Measurements from ENCODE around the gene NPHP4. TPM values are rescaled to one million over a fixed set of nuclear protein-coding genes. Genes with fewer than 3 reads are reported as not detected.

Gene NPHP4
- polyA plus RNA-seq, 2 of the 4 experiments (the other 2 are of a cell fraction): 2.9 to 5.1 TPM

GRCh38 chr1:5949085-5949760, 43.0 kb downstream of the NPHP4 start (continued):
- TF ChIP-seq PBX3 (IDR thresholded peaks at IDR 0.05) (no peak), ZNF302 (CRISPR knock-in tag; IDR thresholded peaks at IDR 0.05) (no peak)

GRCh38 chr1:5948681-5949005, 43.6 kb downstream of the NPHP4 start:
- Histone ChIP-seq H3K4me1 (no peaks in the 10 kb centered on the region), H3K9me3 (no peaks in the 10 kb centered on the region), H3K4me3 (no peak overlapping the region), H3K4me2 (no peak overlapping the region), H3K27ac (no peak overlapping the region)
- 87% methylated on average over 2 of the region's 4 CpGs for WGBS (ENCODE audit: missing lambda C conversion rate)
- TF ChIP-seq FOSB (CRISPR knock-in tag; IDR thresholded peaks at IDR 0.05) (no peak), CBX8 (IDR thresholded peaks at IDR 0.05) (no peak), ZC3H11A (IDR thresholded peaks at IDR 0.05) (no peak), TFCP2L1 (CRISPR knock-in tag; IDR thresholded peaks at IDR 0.05) (no peak), NPAS2 (CRISPR knock-in tag; IDR thresholded peaks at IDR 0.05; ENCODE audit: borderline replicate concordance) (no peak), CHD2 (IDR thresholded peaks at IDR 0.05; ENCODE audit: low read length, partially characterized antibody) (no peak), ELK1 (IDR thresholded peaks at IDR 0.05; ENCODE audit: low read depth, low read length) (no peak), POLR2A (IDR thresholded peaks at IDR 0.05; ENCODE audit: low read length) (no peak), USF2 (IDR thresholded peaks at IDR 0.05) (no peak), TP53 (CRISPR knock-in tag; IDR thresholded peaks at IDR 0.05) (no peak), HEYL (CRISPR knock-in tag; IDR thresholded peaks at IDR 0.05) (no peak), MAX (IDR thresholded peaks at IDR 0.05) (no peak), PBX3 (IDR thresholded peaks at IDR 0.05) (no peak), GATA3 (IDR thresholded peaks at IDR 0.05; ENCODE audit: borderline replicate concordance) (no peak)
- no peak for ATAC-seq
- no peak for FAIRE-seq
- POLR2A ChIA-PET: no interaction called here
- CTCF ChIA-PET: no interaction called here
- DNase-seq (ENCODE audit: low read depth in 1 of 2, low spot score in 1 of 2): no peak

- Histone ChIP-seq H3K27ac (no peak overlapping the region), H3K4me3 (no peak overlapping the region), H3K4me1 (no peaks in the 10 kb centered on the region), H3K9me3 (no peaks in the 10 kb centered on the region), H3K4me2 (no peak overlapping the region)
- no peak for TF ChIP-seq KDM5A (IDR thresholded peaks at IDR 0.05)
- no peak for TF ChIP-seq ZC3H11A (IDR thresholded peaks at IDR 0.05)
- TF ChIP-seq HOXA7 (CRISPR knock-in tag; IDR thresholded peaks at IDR 0.05): no peak
- TF ChIP-seq RAD21 (conservative IDR thresholded peaks at IDR 0.05 in 1 of 2, IDR thresholded peaks at IDR 0.05 in 1 of 2): no peak
- TF ChIP-seq EP300 (IDR thresholded peaks at IDR 0.05): no peak
- no peak for TF ChIP-seq BHLHE40 (IDR thresholded peaks at IDR 0.05; ENCODE audit: low read depth, low read length)
- TF ChIP-seq RFX5 (IDR thresholded peaks at IDR 0.05): no peak
- CTCF ChIA-PET: interaction anchor here (0.8 kb wide), 1 partner anchor 63 kb away, joined by 3 read pairs; no protein-coding TSS in a partner anchor
- no peak for ATAC-seq
- no peak for DNase-seq (ENCODE audit: low read depth in 1 of 2, low spot score in 1 of 2)
- WGBS (ENCODE audit: missing lambda C conversion rate): 94% methylated on average over 18 of the region's 20 CpGs
- FAIRE-seq: no peak
- POLR2A ChIA-PET: no interaction called here
Measured at GRCh38 chr1:5947978-5948680, 44.1 kb downstream of the NPHP4 start.
